Mesenchymal stem cell (in vitro differentiated cells and primary cell): Measurements from ENCODE around the gene CRTC1.

Experiments used
- DNase-seq: peaks from one replicate; pipeline ENCODE4 v3.0.0-alpha.2; 2013
- H2AFZ ChIP-seq: one replicate; pipeline ENCODE4 v1.6.1; 2013; ENCODE audit warnings: low read depth, mild to moderate bottlenecking, control low read depth, inconsistent platforms, low read length, moderate library complexity
- H2AK5ac ChIP-seq: 2 replicates; pipeline ENCODE4 v1.6.1; 2013; ENCODE audit warnings: low read length, moderate library complexity, mild to moderate bottlenecking, inconsistent platforms; ENCODE audit not compliant: severe bottlenecking
- H2BK120ac ChIP-seq: one replicate; pipeline ENCODE4 v1.6.1; 2013; ENCODE audit warnings: low read depth, mild to moderate bottlenecking, inconsistent platforms, low read length, moderate library complexity
- H2BK12ac ChIP-seq, 2 experiments: one replicate each; pipeline ENCODE4 v1.6.1; 2013; ENCODE audit warnings: inconsistent platforms in 2 of 2, low read length in 2 of 2, mild to moderate bottlenecking in 2 of 2, moderate library complexity in 2 of 2, control low read depth in 1 of 2
- H2BK15ac ChIP-seq: one replicate; pipeline ENCODE4 v1.6.1; 2013; ENCODE audit warnings: mild to moderate bottlenecking, low read depth, inconsistent platforms; ENCODE audit not compliant: poor library complexity, severe bottlenecking
- H2BK5ac ChIP-seq: 2 replicates; pipeline ENCODE4 v1.6.1; 2013; ENCODE audit warnings: low read depth, mild to moderate bottlenecking, low read length, control low read depth, inconsistent platforms; ENCODE audit not compliant: poor library complexity, severe bottlenecking
- H3K14ac ChIP-seq, 2 experiments: one replicate each; pipeline ENCODE4 v1.6.1; 2013; ENCODE audit warnings: inconsistent platforms in 2 of 2, low read length in 2 of 2, control low read depth in 1 of 2, mild to moderate bottlenecking in 1 of 2, moderate library complexity in 1 of 2
- H3K18ac ChIP-seq, 2 experiments: one replicate each; pipeline ENCODE4 v1.6.1; 2013; ENCODE audit warnings: inconsistent platforms in 2 of 2, low read length in 2 of 2, control low read depth in 1 of 2, low read depth in 1 of 2, mild to moderate bottlenecking in 1 of 2
- H3K23ac ChIP-seq, 2 experiments: one replicate each; pipeline ENCODE4 v1.6.1; 2013; ENCODE audit warnings: inconsistent platforms in 2 of 2, low read length in 2 of 2, mild to moderate bottlenecking in 2 of 2, moderate library complexity in 2 of 2, control low read depth in 1 of 2
- H3K27ac ChIP-seq: 2 replicates; pipeline ENCODE4 v1.5.1; 2013; ENCODE audit warnings: mild to moderate bottlenecking, moderate library complexity, low read length, control low read depth, inconsistent platforms; ENCODE audit not compliant: poor library complexity, severe bottlenecking
- H3K27me3 ChIP-seq, 2 experiments: 2 replicates each; pipeline versions ENCODE4 v1.6.1 to v1.7.0; 2013; ENCODE audit warnings: low read length in 2 of 2, mild to moderate bottlenecking in 2 of 2, moderate library complexity in 2 of 2, control low read depth in 1 of 2, inconsistent platforms in 1 of 2; ENCODE audit not compliant: control insufficient read depth in 1 of 2, insufficient read depth in 1 of 2
- H3K36me3 ChIP-seq, 2 experiments: 2 replicates each; pipeline versions ENCODE4 v1.6.1 to v1.7.0; 2013; ENCODE audit warnings: low read length in 2 of 2, control low read depth in 1 of 2, inconsistent platforms in 1 of 2, low read depth in 1 of 2, mild to moderate bottlenecking in 1 of 2; ENCODE audit not compliant: insufficient read depth in 2 of 2, control insufficient read depth in 1 of 2
- H3K4ac ChIP-seq, 2 experiments: one replicate each; pipeline ENCODE4 v1.6.1; 2013; ENCODE audit warnings: inconsistent platforms in 2 of 2, low read length in 2 of 2, mild to moderate bottlenecking in 2 of 2, moderate library complexity in 2 of 2, control low read depth in 1 of 2, low read depth in 1 of 2
- H3K4me1 ChIP-seq: 2 replicates; pipeline ENCODE4 v1.6.1; 2013; ENCODE audit warnings: low read depth, low read length, control low read depth; ENCODE audit not compliant: control insufficient read depth, insufficient read depth
- H3K4me2 ChIP-seq: 2 replicates; pipeline ENCODE4 v1.6.1; 2013; ENCODE audit warnings: low read length, mild to moderate bottlenecking, inconsistent platforms; ENCODE audit not compliant: poor library complexity, severe bottlenecking
- H3K4me3 ChIP-seq, 2 experiments: 2 replicates each; pipeline versions ENCODE4 v1.5.1 to v1.7.0; 2013; ENCODE audit warnings: low read length in 2 of 2, mild to moderate bottlenecking in 2 of 2, control low read depth in 1 of 2, low read depth in 1 of 2; ENCODE audit not compliant: insufficient read depth in 1 of 2
- H3K79me1 ChIP-seq: replicated peaks from 2 replicates; pipeline ENCODE4 v1.6.1; 2013; ENCODE audit warnings: mild to moderate bottlenecking, control low read depth, low read length, inconsistent platforms; ENCODE audit not compliant: poor library complexity, severe bottlenecking
- H3K9ac ChIP-seq: 2 replicates; pipeline ENCODE4 v1.7.0; 2013; ENCODE audit warnings: mild to moderate bottlenecking, low read length, moderate library complexity
- H3K9me3 ChIP-seq: 2 replicates; pipeline ENCODE4 v1.7.0; 2013; ENCODE audit warnings: mild to moderate bottlenecking, low read length; ENCODE audit not compliant: control insufficient read depth
- H4K8ac ChIP-seq: one replicate; pipeline ENCODE4 v1.6.1; 2013; ENCODE audit warnings: inconsistent platforms, mild to moderate bottlenecking, low read length, moderate library complexity
- H4K91ac ChIP-seq: one replicate; pipeline ENCODE4 v1.6.1; 2013; ENCODE audit warnings: mild to moderate bottlenecking, low read length, inconsistent platforms
- WGBS: methylation state at CpG from one replicate; pipeline ENCODE4 v1.1.7; 2013; ENCODE audit warnings: mixed read lengths; 5-methylcytosine and 5-hydroxymethylcytosine counted together

Gene CRTC1

DNA sequence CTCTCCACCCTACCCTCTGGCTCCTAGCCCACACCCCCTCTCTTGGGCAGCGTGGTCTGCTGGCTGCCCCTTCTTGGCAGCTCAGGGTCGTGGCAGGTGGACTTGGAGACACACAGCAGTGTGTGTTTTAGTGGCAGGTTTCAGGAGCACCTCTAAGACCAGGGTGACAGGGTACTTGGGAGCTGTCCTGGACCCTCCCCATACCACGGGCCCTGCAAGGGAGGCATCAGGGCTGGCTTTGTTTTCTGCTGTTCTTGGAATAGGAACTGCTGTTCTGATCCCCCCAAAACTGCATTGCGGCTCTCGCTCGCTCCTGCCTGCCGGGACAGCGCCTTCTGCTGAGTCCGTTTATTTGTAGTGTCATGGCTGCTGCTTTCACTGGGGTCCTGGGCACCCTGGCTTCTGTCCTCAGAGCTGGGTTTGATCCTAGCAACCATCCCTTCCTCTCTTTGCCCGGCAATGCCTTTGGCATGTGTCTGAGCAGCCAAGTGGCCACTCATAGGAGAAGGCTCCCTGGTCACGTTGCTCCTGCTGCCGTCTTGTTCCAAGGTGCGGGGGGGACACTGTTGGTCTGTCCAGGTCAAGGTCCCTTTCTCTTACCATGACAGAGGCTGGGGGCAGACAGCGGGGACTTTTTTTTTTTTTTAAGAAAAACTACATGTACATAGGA, 95.5 kb downstream of the CRTC1 start:
- Histone ChIP-seq H2AK5ac (no peak overlapping the region), H2BK12ac (no peak overlapping the region), H2AFZ (no peak overlapping the region), H2BK5ac (no peak overlapping the region), H4K91ac (no peak overlapping the region), H3K9ac (no peak overlapping the region), H3K4ac (no peak overlapping the region), H3K14ac (no peak overlapping the region), H2BK15ac (no peak overlapping the region), H3K9me3 (no peaks in the 10 kb centered on the region), H3K27me3 (peaks cover 2 to 17% of the 10 kb centered on the region in 2 experiments), H3K23ac (no peak overlapping the region), H4K8ac (peak overlapping the region; percentile 21), H3K36me3 (peaks cover 0 to 4% of the 10 kb centered on the region in 2 experiments), H3K4me3 (no peak overlapping the region), H3K4me2 (no peak overlapping the region), H2BK120ac (no peak overlapping the region), H3K4me1 (peaks cover 19% of the 10 kb centered on the region), H3K79me1 (no peaks in the 10 kb centered on the region), H3K27ac (no peak overlapping the region), H3K18ac (no peak overlapping the region)
- no peak for DNase-seq
- WGBS: 87% methylated on average over 12 of the region's 14 CpGs

DNA sequence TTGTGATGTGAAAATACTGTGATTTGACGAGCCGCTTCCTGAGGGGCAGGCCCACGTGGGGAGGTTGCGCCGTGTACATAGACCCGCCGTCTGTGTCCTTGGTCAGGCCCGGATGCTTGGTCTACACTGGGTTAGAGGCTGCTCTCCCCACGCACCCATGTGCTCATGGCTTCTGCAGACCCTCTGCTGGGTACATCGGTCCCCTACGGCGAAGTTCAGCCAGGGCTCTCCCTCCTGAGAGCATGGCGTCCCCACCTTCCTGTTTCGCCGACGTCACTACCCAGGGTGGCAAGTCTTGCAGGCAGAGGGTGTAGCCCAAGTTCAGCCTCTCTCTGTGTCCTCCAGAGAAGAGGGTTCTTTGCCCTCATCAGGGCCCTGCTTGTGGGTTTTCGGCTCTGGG, 96.6 kb downstream of the CRTC1 start:
- H2AFZ ChIP-seq: no peak overlapping the region
- peaks cover 19% of the 10 kb centered on the region for H3K4me1 ChIP-seq
- H2BK120ac ChIP-seq: no peak overlapping the region
- no peak overlapping the region for H2BK12ac ChIP-seq
- no peak overlapping the region for H2AK5ac ChIP-seq
- H3K4me2 ChIP-seq: no peak overlapping the region
- DNase-seq: no peak
- H3K9ac ChIP-seq: no peak overlapping the region
- H3K14ac ChIP-seq: no peak overlapping the region
- H3K27ac ChIP-seq: no peak overlapping the region
- no peak overlapping the region for H3K23ac ChIP-seq
- H3K27me3 ChIP-seq: peaks cover 9 to 28% of the 10 kb centered on the region in 2 experiments
- no peaks in the 10 kb centered on the region for H3K9me3 ChIP-seq
- H4K8ac ChIP-seq: no peak overlapping the region
- H2BK5ac ChIP-seq: no peak overlapping the region
- no peak overlapping the region for H3K4me3 ChIP-seq
- H3K79me1 ChIP-seq: no peaks in the 10 kb centered on the region
- WGBS: 90% methylated on average over 17 of the region's 17 CpGs
- peaks cover 0 to under 1% of the 10 kb centered on the region in 2 experiments for H3K36me3 ChIP-seq
- H3K18ac ChIP-seq: no peak overlapping the region
- no peak overlapping the region for H2BK15ac ChIP-seq
- no peak overlapping the region for H4K91ac ChIP-seq
- no peak overlapping the region for H3K4ac ChIP-seq

DNA sequence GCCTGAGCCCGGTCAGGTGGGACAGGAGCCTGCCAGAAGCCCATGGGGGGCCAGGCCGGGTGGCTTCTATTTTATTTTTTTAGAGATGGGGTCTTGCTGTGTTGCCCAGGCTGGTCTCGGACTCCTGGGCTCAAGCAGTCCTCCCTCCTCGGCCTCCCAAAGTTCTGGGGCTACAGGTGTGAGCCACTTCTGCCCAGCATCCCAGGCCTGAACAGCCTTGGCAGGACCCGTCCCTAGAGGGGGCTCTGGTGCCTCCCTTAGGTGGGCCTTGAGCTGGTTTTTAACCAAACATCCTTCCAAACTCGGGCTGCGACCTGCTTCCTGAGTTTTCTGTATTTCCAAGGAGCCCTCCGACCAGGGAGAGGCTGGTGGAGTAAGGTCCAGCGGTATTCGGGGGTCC, 97.2 kb downstream of the CRTC1 start:
- H3K14ac ChIP-seq: no peak overlapping the region
- no peak overlapping the region for H2BK12ac ChIP-seq
- 71% methylated on average over 10 of the region's 10 CpGs for WGBS

DNA sequence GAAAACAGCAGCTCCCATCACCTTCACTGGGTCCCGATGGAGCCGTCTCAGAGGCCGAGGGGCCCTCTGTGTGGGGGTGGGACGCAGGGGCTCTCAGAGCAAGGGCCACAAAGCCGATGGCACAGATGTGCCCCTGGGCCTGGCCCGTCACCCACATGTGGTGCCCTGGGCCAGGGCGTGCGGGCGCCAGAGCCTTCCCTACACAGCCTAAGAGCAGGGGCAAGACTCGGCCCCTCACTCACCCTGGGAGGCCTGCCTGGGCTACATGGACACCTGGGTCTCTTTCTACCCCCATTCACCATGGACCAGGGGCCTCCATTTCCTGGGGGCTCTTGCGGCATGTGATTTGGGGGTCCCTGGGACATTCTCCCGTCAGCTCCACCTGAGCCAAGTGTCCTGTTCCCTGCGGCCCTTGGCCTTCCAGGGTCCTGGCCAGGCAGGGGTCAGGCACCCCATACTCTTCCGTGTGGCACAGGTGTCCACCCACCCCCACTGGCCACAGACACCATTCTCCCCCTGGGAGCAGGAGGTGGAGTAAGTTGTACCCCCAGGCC, 97.6 kb downstream of the CRTC1 start:
- Histone ChIP-seq H3K4ac (no peak overlapping the region), H3K23ac (no peak overlapping the region)

More for the DNA sequence above, 97.2 kb downstream of the CRTC1 start:
- H3K79me1 ChIP-seq: no peaks in the 10 kb centered on the region
- no peak overlapping the region for H2BK5ac ChIP-seq
- H2AFZ ChIP-seq: no peak overlapping the region
- no peak overlapping the region for H3K9ac ChIP-seq
- H3K27ac ChIP-seq: no peak overlapping the region
- no peaks in the 10 kb centered on the region for H3K9me3 ChIP-seq
- DNase-seq: no peak
- H3K4me3 ChIP-seq: no peak overlapping the region
- no peaks in the 10 kb centered on the region for H3K36me3 ChIP-seq
- H3K23ac ChIP-seq: no peak overlapping the region
- H3K4me2 ChIP-seq: no peak overlapping the region
- no peak overlapping the region for H4K91ac ChIP-seq
- H3K27me3 ChIP-seq: peaks cover 9 to 32% of the 10 kb centered on the region in 2 experiments
- H3K18ac ChIP-seq: no peak overlapping the region
- no peak overlapping the region for H2BK120ac ChIP-seq
- H2BK15ac ChIP-seq: no peak overlapping the region
- H3K4ac ChIP-seq: no peak overlapping the region
- H2AK5ac ChIP-seq: no peak overlapping the region
- H3K4me1 ChIP-seq: peaks cover 21% of the 10 kb centered on the region
- H4K8ac ChIP-seq: no peak overlapping the region

More for the DNA sequence above, 97.6 kb downstream of the CRTC1 start:
- Histone ChIP-seq H2AFZ (no peak overlapping the region), H3K18ac (no peak overlapping the region), H2BK5ac (no peak overlapping the region), H3K4me3 (no peak overlapping the region), H3K14ac (no peak overlapping the region), H4K91ac (no peak overlapping the region), H3K36me3 (no peaks in the 10 kb centered on the region), H2BK12ac (no peak overlapping the region), H3K79me1 (no peaks in the 10 kb centered on the region), H4K8ac (no peak overlapping the region), H3K27ac (no peak overlapping the region), H2BK120ac (no peak overlapping the region), H3K9ac (no peak overlapping the region), H2BK15ac (no peak overlapping the region), H3K9me3 (no peaks in the 10 kb centered on the region), H3K4me1 (peaks cover 17% of the 10 kb centered on the region), H2AK5ac (no peak overlapping the region), H3K4me2 (no peak overlapping the region), H3K27me3 (peaks cover 12 to 37% of the 10 kb centered on the region in 2 experiments)
- no peak for DNase-seq
- WGBS: 81% methylated on average over 14 of the region's 14 CpGs
